HG02798 (cell line): ENCODE measurements around the gene ALLC.
"Not testable (repeated sequence)": the region's sequence is repeated elsewhere in the genome, so short reads cannot be mapped to it uniquely, and the experiment has no call there.

Experiments
- ATAC-seq: cut with Tn5 transposase; IDR thresholded peaks from one replicate; pipeline ENCODE4 v1.9.1; 2021; ENCODE audit warnings: mild to moderate bottlenecking; ENCODE audit not compliant: unreplicated experiment, poor library complexity

Gene ALLC

DNA sequence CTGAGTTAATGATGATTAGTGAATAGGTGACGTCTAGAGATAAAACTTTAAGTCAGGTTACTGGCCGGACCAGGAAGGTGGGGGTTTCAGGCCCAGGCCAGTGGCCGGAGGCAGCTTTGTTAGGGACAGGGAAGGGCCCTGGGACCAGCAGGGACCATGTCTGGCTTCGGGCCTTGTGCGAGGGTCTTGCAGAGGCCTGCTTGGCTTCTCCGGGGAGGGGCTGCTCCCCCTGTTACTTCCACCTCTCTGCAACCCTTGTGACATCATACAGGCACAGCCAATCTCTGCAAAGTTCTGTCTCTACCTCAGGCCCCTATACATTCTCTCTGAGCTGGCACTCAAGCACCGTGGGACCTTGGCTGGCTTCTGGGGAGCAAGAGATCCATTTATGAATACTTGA, at the start of gene ALLC:
ALLC (plus strand) TSS at position 320 of the 400 bp plus-strand sequence. CDS start 12,958 bp downstream, outside the sequence.
- ATAC-seq: no peak

GRCh38 chr2:3608373-3609278, 49.4 kb upstream of the ALLC start:
- no peak for ATAC-seq

DNA sequence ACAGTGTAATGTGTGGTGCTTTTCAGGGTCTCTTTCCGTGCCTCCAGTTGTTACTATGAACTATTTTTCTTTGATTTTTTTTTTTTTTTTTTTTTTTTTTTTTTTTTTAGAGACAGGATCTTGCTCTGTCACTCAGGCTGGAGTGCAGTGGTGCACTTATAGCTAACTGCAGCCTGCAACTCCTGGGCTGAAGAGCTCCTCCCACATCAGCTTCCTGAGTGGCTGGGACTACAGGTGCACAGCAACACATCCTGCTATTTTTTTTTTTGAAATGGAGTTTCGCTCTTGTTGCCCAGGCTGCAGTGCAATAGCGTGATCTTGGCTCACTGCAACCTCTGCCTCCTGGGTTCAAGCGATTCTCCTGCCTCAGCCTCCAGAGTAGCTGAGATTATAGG, 48.7 kb upstream of the ALLC start:
- ATAC-seq: not testable (repeated sequence)

DNA sequence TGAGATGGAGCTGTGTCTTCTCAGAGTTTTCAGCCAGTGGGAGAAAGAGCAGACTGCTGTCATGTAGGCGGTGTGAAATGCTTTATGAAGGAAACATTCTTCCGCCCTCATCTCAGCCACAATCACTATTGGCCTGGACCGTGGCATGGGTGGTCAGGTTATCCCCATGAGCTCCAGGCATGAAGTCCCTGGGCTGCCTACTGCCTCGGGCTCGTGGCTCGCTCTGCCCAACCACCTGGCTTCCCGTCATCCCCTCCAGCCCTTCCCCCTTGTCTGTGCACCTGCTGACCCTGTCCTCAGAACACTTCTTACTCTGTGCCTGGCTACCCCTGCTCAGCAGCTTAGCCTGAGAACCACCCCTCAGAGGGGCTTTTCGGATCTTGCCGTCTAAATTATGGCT, 47.6 kb upstream of the ALLC start:
- ATAC-seq: no peak

DNA sequence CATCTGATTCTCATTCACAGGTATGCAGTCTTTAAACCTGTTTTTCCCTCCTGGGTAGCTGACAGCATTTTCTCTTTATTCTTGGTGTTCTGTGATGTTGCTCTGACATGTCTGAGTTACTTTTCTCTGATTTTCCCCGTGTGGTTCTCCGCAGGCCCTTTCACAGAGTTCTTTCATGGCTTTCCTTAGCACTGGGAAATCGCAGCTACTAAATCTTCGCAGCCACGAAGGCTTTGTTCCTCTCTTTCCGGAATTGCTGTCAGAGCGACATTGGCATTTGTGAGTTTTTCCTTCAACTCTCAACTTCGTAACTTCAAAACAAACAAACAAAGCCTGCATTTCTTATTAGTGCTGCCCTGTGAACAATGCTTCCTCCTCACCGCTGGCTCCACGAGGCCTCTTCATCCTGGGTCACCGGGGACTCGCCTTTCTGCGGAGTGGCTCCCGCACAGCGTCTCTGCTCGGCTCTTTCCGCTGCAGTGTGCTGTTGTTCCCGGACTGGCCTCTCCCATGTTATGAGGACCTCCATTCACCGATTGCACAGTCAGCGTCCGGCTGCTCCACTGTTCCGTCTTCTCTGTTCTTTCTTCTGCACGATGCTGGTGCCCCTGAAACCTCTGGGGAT, 47.0 kb upstream of the ALLC start:
- ATAC-seq: no peak

GRCh38 chr2:3611589-3611988, 46.4 kb upstream of the ALLC start:
- no peak for ATAC-seq

DNA sequence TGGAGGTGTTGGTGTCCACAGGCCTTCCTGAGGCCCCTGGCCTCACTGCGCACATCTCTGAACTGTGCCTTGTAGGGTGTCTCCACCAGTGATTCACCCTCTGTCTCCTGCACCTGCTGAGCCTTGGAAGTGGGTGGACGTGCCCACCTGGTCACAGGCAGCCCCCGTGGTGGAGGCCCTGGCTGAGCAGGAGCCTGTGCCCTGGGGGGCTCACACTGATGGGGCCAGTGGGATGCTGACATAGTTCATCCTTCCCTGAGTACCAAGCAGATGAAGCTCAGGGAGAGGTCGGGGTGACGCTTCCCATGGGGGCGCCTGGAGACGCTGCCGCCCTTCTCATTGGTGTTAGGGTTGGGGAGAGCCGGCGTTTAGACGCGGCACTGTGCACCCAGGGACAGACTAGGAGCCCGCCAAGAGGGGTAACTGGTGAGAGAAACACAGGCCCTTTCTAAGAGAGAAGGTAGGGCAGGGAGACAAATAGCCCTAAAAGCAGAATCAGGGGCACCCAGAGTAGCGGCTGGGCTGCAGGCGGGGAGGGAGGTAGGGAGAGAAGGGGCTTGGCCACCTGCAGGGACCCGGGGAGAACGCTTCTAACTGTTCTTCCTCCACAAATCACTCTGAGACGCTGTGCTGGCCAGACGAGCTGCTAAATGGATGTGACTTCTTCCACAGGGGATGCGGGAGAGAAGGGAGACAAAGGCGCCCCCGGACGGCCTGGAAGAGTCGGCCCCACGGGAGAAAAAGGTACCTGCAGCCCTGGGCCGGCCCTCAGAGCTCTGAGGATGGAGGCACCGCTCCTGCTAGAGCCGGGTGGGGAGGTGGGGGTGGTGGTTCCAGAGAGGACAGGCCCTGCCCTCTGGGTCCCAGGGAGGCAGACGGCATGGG, 45.1 kb upstream of the ALLC start:
- no peak for ATAC-seq

- ATAC-seq: no peak
Measured at GRCh38 chr2:3613524-3613905, 44.5 kb upstream of the ALLC start.

DNA sequence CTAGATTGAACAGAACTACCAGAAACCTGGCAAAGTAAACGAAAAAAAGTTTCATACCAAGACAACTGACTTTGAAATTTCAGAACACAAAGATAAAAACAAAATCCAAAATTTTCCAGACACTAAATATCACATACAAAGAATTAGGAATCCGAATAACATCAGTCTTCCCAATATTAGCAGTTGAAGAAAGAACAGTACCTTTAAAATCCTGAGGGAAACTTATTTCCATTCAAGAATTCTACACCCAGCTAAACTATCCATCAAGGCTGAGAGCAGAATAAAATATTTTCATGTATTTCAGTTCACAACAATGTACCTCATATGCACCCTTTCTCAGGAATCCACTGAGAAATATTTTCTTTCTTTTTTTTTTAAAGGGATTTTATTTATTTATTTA, 43.3 kb upstream of the ALLC start:
- ATAC-seq: not testable (repeated sequence)

GRCh38 chr2:3615541-3616200, 42.3 kb upstream of the ALLC start:
- ATAC-seq: not testable (repeated sequence)

- not testable (repeated sequence) for ATAC-seq
Measured at GRCh38 chr2:3616435-3617197, 41.4 kb upstream of the ALLC start.

DNA sequence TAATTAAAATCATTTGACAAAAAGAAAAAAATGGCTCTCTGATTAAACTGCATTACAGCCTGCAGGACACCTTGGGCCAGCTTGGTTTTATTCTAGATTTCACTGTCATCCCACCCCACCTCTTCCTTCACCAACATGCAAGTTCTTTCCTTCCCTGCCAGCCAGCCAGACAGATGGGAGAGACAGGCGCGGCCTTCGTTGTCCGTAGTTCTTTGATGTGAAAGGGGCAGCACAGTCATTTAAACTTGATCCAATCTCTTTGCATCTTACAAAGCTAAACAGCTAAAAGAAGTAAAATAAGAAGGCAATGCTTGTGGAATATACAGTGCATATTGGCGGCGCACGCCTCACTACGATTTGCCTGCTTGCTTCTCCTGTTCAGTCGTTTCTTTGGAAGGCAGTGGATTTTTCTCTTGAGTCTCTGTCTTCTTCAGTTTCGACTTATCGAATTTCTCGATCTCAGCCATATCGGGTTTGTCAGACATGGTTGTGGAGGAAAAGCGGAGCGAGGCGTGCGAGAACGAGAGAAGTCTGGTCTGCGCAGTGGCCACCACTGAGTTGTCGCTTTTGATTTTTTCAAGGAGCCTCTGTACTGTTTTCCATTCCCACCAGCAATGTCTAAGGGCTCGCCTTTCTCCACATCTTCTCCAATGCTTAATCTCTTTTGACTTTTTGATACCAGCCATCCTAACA, 40.7 kb upstream of the ALLC start:
- ATAC-seq: no peak

DNA sequence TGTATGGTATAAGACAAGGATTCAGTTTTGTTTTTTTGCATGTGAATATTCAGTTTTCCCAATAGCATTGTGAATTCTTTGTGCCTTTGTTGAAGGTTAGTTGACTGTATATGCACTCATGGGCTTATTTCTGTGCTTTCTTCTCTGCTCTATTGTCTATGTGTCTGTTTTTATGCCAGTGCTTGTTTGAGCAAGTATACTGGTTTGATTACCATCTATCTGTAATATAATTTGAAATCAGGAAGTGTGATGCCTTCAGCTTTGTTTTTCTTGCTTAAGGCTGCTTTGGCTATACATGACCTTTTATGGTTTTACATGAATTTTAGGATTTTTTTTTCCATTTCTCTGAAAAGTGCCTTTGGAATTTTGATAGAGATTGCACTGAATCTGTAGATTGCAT, 39.6 kb upstream of the ALLC start:
- no peak for ATAC-seq

DNA sequence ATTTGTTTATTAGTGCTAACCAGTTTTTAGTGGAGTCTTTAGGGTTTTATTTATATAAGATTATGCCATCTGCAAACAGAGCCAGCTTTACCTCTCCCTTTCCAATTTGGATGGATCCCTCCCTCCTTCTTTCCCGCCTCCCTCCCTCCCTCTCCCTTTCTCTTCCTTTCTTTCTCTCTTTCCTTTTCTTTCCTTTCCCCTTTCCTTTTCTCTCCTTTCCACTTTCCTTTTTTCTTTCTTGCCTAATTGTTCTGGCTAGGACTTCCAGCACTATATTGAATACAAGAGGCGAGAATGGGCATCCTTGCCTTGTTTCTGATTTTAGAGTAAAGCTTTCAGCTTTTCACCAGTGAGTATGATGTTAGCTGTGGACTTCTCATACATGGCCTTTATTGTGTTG, 39.0 kb upstream of the ALLC start:
- no peak for ATAC-seq

- ATAC-seq: not testable (repeated sequence)
Measured at GRCh38 chr2:3619661-3620060, 38.3 kb upstream of the ALLC start.

GRCh38 chr2:3620834-3621233, 37.2 kb upstream of the ALLC start:
- ATAC-seq: no peak

DNA sequence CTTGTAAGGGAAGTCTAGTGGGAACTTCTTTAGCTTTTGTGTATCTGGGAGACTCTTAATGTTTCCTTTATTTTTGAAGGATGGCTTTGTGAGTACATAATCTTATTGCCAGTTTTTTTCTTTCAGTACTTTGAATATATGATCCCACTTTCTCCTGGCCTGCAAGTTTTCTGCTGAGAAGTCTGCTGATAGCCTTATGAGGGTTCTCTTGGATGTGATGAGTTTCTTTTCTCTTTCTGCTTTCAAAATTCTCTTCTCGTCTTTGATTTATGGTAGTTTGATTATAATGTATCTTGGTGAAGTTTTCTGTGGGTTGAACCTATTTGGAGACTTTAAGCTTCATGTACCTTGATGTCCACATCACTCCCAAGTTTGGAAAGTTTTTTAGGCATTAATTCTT, 35.0 kb upstream of the ALLC start:
- no peak for ATAC-seq

- no peak for ATAC-seq
Measured at GRCh38 chr2:3624059-3624794, 33.8 kb upstream of the ALLC start.
